ENCODE results near the gene NCAPD3.

- no peak for TF ChIP-seq EZH2 (IDR thresholded peaks at IDR 0.05; ENCODE audit: borderline replicate concordance, insufficient read depth, low read depth, low read length, poor library complexity, severe bottlenecking)
- no peak for TF ChIP-seq CTCF (IDR thresholded peaks at IDR 0.05)
These were observed 16.8 kb upstream of the NCAPD3 start for GRCh38 chr11:134240592-134240991.
